Activated T-cell treated with anti-CD3 and anti-CD28 coated beads, Interleukin-2, amount 50 U/mL, for 48 hours (primary cell): ENCODE data around the gene ORMDL2.
"Not testable (repeated sequence)": the region's sequence is repeated elsewhere in the genome, so short reads cannot be mapped to it uniquely, and the experiment has no call there.

Experiments
- DNase-seq, 2 experiments: peaks; one replicate each; pipeline ENCODE4 v3.0.0-alpha.2; 2020

Gene ORMDL2

DNA sequence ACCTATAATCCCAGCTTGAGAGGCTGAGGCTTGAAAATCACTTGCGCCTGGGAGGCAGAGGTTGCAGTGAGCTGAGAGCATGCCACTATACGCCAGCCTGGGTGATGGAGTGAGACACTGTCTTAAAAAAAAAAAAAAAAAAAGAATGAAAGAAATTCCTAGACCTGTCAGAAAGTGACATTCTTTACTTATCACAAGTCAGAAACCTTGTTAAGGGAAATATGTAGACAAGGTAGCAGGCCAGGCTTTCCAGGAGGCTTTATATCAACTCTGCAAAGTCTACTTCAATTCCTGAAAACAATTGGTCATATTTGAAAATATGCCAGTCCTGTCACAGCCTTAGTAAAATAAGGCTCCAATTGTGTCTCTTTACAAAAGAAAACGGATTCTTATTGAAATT lies 44.0 kb downstream of the ORMDL2 start:
- no peak for DNase-seq

DNA sequence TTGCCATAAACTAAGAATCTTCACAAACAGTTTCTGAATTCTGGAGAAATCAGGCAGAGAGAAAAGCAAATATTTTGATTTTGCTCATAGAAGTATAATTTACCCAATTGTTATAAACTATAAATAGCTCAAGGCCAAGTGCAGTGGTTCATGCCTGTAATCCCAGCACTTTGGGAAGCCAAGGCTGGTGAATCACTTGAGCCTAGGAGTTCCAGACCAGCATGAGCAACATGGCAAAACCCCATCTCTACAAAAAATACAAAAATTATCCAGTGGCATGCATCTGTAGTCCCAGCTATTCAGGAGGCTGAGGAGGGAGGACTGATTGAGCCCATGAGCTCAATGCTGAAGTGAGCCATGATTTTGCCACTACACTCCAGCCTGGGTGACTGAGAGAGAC lies 44.4 kb downstream of the ORMDL2 start:
- DNase-seq, result no peak

DNA sequence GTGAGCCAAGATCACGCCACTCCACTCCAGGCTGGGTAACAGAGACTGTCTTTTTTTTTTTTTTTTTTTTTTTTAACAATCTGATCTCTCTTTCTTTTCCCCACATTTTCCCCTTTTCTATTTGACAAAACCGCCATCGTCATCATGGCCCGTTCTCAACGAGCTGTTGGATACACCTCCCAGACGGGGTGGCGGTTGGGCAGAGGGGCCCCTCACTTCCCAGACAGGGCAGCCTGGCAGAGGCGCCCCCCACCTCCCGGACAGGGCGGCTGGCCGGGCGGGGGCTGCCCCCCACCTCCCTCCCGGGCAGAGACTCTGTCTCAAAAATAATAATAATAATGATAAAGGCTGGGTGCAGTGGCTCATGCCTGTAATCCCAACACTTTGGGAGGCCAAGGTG lies 45.1 kb downstream of the ORMDL2 start:
- DNase-seq, result not testable (repeated sequence)

DNA sequence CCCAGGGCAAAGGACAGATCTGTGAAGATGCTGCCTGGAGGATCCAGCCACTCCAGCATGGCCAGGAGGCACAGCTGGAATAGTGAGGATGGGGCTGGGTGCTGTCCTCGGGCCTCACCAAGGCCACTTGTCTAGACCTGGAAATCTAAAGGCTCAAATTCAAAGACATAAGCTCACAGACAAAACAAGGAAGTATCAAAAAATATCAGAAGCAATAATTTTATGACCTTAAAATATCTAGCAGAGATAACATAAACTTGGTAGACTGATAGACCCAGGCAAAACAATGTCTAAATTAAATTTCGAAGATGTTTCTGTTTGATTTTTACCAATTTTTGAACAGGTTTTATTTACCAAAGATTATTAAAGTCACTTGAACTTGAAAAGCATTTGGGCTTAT lies 47.5 kb downstream of the ORMDL2 start:
- no peak for DNase-seq

DNA sequence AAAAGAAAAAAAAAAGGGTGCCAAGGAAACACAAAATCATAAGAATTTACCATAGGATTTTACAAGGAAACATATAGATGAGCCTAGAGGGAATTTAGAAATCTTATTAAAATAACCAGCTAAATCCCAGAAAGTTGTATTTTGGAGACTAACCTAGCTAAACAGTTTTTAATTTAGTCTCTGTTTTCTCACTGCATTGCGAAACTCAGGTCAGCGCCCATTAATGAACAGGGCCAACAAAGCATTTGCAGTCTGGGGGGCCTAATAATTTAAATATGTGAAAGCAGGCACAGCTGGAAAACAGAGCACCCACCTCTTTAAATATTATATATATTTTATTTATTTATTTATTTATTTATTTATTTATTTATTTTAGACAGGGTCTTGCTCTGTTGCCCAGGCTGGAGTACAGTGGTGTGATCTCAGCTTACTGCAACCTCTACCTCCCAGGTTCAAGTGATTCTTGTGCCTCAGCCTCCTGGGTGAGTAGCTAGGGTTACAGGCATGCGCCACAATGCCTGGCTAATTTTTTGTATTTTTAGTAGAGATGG lies 48.7 kb downstream of the ORMDL2 start:
- DNase-seq, result not testable (repeated sequence)
